Parathyroid adenoma (tissue), 2 donors: Measurements from ENCODE around the gene ZNF112.

ENCODE experiments used
- H2AFZ ChIP-seq: fragments of 300-600 bp; sonication (generic); one replicate; pipeline ENCODE4 v1.7.0; 2017; ENCODE audit warnings: antibody characterized with exemption, mild to moderate bottlenecking
- H3K27ac ChIP-seq: fragments of 300-600 bp; sonication (generic); one replicate; pipeline ENCODE4 v1.7.0; 2017
- H3K27me3 ChIP-seq: fragments of 300-600 bp; sonication (generic); one replicate; pipeline ENCODE4 v1.7.0; 2017; ENCODE audit warnings: low read length; ENCODE audit not compliant: control insufficient read depth, insufficient read depth
- H3K36me3 ChIP-seq: fragments of 300-600 bp; sonication (generic); one replicate; pipeline ENCODE4 v1.7.0; 2017; ENCODE audit warnings: low read length; ENCODE audit not compliant: control insufficient read depth, insufficient read depth
- H3K4me1 ChIP-seq: fragments of 300-600 bp; sonication (generic); one replicate; pipeline ENCODE4 v1.7.0; 2017; ENCODE audit warnings: control low read depth
- H3K4me2 ChIP-seq: fragments of 300-600 bp; sonication (generic); one replicate; pipeline ENCODE4 v1.7.0; 2017; ENCODE audit warnings: low read length
- H3K4me3 ChIP-seq: fragments of 300-600 bp; sonication (generic); one replicate; pipeline ENCODE4 v1.7.0; 2017; ENCODE audit warnings: low read depth, low read length
- H3K79me2 ChIP-seq: fragments of 300-600 bp; sonication (generic); one replicate; pipeline ENCODE4 v1.7.0; 2017; ENCODE audit warnings: control low read depth
- H3K9ac ChIP-seq: fragments of 300-600 bp; sonication (generic); one replicate; pipeline ENCODE4 v1.7.0; 2017; ENCODE audit warnings: mild to moderate bottlenecking
- H3K9me3 ChIP-seq: fragments of 300-600 bp; sonication (generic); one replicate; pipeline ENCODE4 v1.7.0; 2017; ENCODE audit warnings: low read length; ENCODE audit not compliant: control insufficient read depth
- TF ChIP-seq, protein P1 (sequence below): fragments of 300-600 bp; sonication (generic); IDR thresholded peaks from one replicate; pipeline ENCODE4 v1.7.0; 2017; ENCODE audit warnings: antibody characterized with exemption, mild to moderate bottlenecking
- donor health status: primary hyperparathyroidism.

Gene ZNF112

DNA sequence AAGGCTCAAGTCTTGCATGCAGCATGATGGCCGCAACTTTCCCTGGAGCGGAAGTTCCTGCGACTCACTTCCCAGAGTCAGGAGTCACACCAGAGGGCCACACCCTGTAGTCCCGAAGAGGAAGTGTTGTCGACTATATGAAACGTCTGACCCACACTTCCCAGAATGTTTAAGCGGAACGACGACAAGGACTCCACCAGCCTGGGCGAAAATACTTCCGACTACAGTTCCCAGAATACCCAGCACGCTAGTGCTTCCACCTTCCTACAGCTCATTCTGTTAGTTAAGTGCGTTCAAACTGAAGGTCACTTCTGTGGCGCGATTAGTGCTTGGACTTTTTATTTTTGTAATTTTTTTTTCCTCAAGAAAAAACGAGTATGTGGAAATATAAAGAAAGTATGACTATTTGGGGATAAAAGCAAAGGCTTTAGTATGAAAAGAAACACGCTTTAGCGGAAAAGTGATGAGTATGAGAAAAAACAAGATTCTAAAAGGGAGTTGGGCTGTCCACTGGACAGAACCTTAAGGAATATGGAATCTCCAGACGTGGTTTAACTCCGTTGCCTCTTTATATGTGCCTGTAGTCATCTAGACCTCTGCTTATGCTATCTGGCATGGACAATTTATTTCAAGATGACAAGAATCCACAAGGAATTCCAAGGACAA is 15.5 kb upstream of the ZNF112 start:
- Histone ChIP-seq H3K4me2 (no peak overlapping the region), H3K36me3 (no peaks in the 10 kb centered on the region), H3K27me3 (no peaks in the 10 kb centered on the region), H3K9ac (no peak overlapping the region), H3K9me3 (no peaks in the 10 kb centered on the region), H2AFZ (no peak overlapping the region), H3K4me3 (no peak overlapping the region), H3K27ac (no peak overlapping the region), H3K79me2 (no peaks in the 10 kb centered on the region), H3K4me1 (no peaks in the 10 kb centered on the region)
- TF ChIP-seq, protein P1, sequence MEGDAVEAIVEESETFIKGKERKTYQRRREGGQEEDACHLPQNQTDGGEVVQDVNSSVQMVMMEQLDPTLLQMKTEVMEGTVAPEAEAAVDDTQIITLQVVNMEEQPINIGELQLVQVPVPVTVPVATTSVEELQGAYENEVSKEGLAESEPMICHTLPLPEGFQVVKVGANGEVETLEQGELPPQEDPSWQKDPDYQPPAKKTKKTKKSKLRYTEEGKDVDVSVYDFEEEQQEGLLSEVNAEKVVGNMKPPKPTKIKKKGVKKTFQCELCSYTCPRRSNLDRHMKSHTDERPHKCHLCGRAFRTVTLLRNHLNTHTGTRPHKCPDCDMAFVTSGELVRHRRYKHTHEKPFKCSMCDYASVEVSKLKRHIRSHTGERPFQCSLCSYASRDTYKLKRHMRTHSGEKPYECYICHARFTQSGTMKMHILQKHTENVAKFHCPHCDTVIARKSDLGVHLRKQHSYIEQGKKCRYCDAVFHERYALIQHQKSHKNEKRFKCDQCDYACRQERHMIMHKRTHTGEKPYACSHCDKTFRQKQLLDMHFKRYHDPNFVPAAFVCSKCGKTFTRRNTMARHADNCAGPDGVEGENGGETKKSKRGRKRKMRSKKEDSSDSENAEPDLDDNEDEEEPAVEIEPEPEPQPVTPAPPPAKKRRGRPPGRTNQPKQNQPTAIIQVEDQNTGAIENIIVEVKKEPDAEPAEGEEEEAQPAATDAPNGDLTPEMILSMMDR = no peak

DNA sequence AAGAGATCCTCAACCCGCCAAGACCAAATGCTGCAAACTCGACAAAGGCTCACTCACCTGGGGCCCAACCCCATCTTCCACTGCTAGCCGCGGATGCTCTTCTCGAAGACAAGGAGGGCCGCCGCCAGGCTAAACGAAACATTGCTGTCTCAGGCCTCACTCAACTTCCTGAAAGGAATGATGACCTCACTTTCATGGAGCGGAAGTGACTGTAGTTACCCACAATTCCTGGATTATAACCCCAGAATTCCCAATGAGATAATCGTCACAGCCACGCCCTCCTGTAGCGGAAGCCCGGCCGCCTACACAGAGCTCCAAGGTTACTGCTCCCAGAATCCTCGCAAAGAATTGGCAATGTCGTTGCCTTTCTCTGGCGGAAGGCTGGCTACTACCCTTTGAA is 10.5 kb upstream of the ZNF112 start:
- no peak overlapping the region for H2AFZ ChIP-seq
- H3K4me2 ChIP-seq = no peak overlapping the region
- no peak overlapping the region for H3K9ac ChIP-seq
- H3K27me3 ChIP-seq = no peaks in the 10 kb centered on the region
- H3K36me3 ChIP-seq = no peaks in the 10 kb centered on the region
- TF ChIP-seq, protein P1 = no peak
- no peaks in the 10 kb centered on the region for H3K9me3 ChIP-seq
- H3K79me2 ChIP-seq = no peaks in the 10 kb centered on the region
- no peak overlapping the region for H3K4me3 ChIP-seq
- H3K4me1 ChIP-seq = no peaks in the 10 kb centered on the region
- no peak overlapping the region for H3K27ac ChIP-seq

DNA sequence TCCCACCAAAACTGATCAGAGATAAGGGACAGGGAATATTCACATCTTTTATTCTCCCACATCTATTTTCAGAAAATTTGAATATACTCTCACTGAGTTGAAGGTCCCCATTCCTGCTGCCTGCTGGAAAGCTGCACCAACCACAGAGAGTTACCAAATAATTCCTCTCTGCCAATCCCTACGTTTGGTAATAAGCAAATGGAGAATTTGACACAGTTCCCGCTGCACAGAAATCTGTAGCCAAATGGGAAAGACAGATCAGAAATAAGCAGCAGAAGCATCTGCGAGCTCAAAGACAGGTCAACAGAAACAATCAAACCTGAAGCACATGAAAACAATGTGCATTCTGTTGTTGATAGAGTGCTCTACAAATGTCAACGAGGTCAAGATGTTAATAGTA is 9.9 kb downstream of the ZNF112 start:
- Histone ChIP-seq H3K27ac (no peak overlapping the region), H3K79me2 (peaks cover 3% of the 10 kb centered on the region), H3K4me1 (no peaks in the 10 kb centered on the region), H2AFZ (no peak overlapping the region), H3K4me2 (no peak overlapping the region), H3K36me3 (no peaks in the 10 kb centered on the region), H3K9me3 (no peaks in the 10 kb centered on the region), H3K27me3 (no peaks in the 10 kb centered on the region), H3K9ac (no peak overlapping the region), H3K4me3 (no peak overlapping the region)
- TF ChIP-seq, protein P1 = no peak

DNA sequence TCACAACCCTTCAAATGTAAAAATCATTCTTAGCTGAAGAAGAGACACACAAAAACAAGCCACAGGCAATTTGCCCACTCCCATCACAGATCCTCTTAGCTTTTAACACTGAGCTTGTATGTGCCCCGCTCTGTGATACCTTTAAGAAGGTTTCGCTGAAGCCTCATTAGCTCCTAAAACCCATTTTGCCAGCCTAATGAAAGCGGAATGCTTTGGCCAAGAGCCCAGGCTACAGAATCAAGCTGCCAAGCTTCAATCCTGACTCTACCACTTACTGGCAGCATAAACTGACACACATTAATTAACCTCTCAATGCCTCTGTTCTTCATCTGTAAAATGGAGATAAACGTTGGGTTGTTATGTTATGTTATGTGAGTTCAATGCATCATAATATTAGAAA is 10.5 kb downstream of the ZNF112 start:
- Histone ChIP-seq H3K9me3 (no peaks in the 10 kb centered on the region), H3K27ac (no peak overlapping the region), H3K4me2 (no peak overlapping the region), H3K4me3 (no peak overlapping the region), H2AFZ (no peak overlapping the region), H3K79me2 (peaks cover 3% of the 10 kb centered on the region), H3K4me1 (no peaks in the 10 kb centered on the region), H3K9ac (no peak overlapping the region), H3K27me3 (no peaks in the 10 kb centered on the region), H3K36me3 (no peaks in the 10 kb centered on the region)
- TF ChIP-seq, protein P1 = no peak

DNA sequence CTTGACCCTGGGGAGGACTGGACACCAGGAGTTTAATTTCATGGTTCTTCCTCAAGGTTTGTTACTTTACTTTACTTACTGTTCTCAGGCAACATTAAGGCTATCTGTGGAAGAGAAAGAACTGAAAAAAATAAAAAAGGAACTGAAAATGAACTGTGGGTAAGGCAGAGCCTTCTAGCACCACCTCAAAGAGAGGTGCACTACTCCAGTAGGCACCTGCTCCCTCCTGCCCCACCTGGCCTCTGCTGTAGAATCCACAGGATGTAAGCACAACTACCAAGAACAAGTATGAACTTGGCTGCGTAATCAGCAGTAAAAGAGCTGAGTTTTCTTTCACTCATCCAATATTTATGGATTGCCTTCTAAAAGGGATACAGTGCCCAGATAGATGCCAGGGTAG is 12.2 kb downstream of the ZNF112 start:
- Histone ChIP-seq H3K4me2 (no peak overlapping the region), H3K9me3 (no peaks in the 10 kb centered on the region), H3K27ac (no peak overlapping the region), H3K9ac (no peak overlapping the region), H3K27me3 (no peaks in the 10 kb centered on the region), H2AFZ (no peak overlapping the region), H3K4me3 (no peak overlapping the region), H3K4me1 (no peaks in the 10 kb centered on the region), H3K79me2 (peaks cover 3% of the 10 kb centered on the region), H3K36me3 (no peaks in the 10 kb centered on the region)
- TF ChIP-seq, protein P1 = no peak
